ENCODE results near the gene CIITA.
"Not testable (repeated sequence)": the region's sequence is repeated elsewhere in the genome, so short reads cannot be mapped to it uniquely, and the experiment has no call there.

CIITA gene

GRCh38 chr16:10876799-10877341 is at the start of gene CIITA:
Gene CIITA (plus strand): TSS chr16:10877202. CDS start chr16:10877331, 129 bp downstream.
- no peak for DNase-seq

GRCh38 chr16:10827691-10828341 is 49.2 kb upstream of the CIITA start:
- DNase-seq, result no peak

- DNase-seq, result no peak
These were observed 48.1 kb upstream of the CIITA start for GRCh38 chr16:10828851-10829366.

GRCh38 chr16:10829390-10830098 is 47.5 kb upstream of the CIITA start:
- not testable (repeated sequence) for DNase-seq

GRCh38 chr16:10830240-10830639 is 46.8 kb upstream of the CIITA start:
- not testable (repeated sequence) for DNase-seq

- no peak for DNase-seq
These were observed 44.8 kb upstream of the CIITA start for GRCh38 chr16:10831894-10832886.

GRCh38 chr16:10833271-10833670 is 43.7 kb upstream of the CIITA start:
- DNase-seq, result no peak

GRCh38 chr16:10834130-10834529 is 42.9 kb upstream of the CIITA start:
- no peak for DNase-seq

- no peak for DNase-seq
These were observed 42.2 kb upstream of the CIITA start for GRCh38 chr16:10834766-10835165.

GRCh38 chr16:10835281-10835931 is 41.6 kb upstream of the CIITA start:
- no peak for DNase-seq

GRCh38 chr16:10836174-10836853 is 40.7 kb upstream of the CIITA start:
- DNase-seq, result no peak

GRCh38 chr16:10838621-10839278 is 38.3 kb upstream of the CIITA start:
- no peak for DNase-seq

GRCh38 chr16:10839279-10839666 is 37.7 kb upstream of the CIITA start:
- DNase-seq, result no peak

GRCh38 chr16:10840703-10841102 is 36.3 kb upstream of the CIITA start:
- no peak for DNase-seq

- DNase-seq, result no peak
These were observed 30.6 kb upstream of the CIITA start for GRCh38 chr16:10846213-10846998.

GRCh38 chr16:10847176-10847575 is 29.8 kb upstream of the CIITA start:
- DNase-seq, result no peak

GRCh38 chr16:10849736-10850477 is 27.1 kb upstream of the CIITA start:
- no peak for DNase-seq

- no peak for DNase-seq
These were observed 26.5 kb upstream of the CIITA start for GRCh38 chr16:10850478-10850850.

GRCh38 chr16:10851512-10851911 is 25.5 kb upstream of the CIITA start:
- no peak for DNase-seq

GRCh38 chr16:10852286-10852685 is 24.7 kb upstream of the CIITA start:
- no peak for DNase-seq

Data from NCI-H748 treated with DMSO at 0.1 percent for 48 hours (cell line).